SK-N-SH treated with all-trans-retinoic acid at 6 μM for 48 hours (cell line): Measurements from ENCODE around the gene IMPACT.

Experiments used
- ATAC-seq: fragments of 200-7000 bp; cut with Tn5 transposase; 3 replicates; pipeline ENCODE4 v1.9.1; 2020; ENCODE audit warnings: mild to moderate bottlenecking, moderate library complexity
- ARNTL ChIP-seq: fragments of 450-650 bp; formaldehyde crosslinking; IDR thresholded peaks from 2 replicates; pipeline ENCODE4 v1.5.0; 2020; ENCODE audit warnings: low read depth, mild to moderate bottlenecking, moderate library complexity, borderline replicate concordance
- BACH2 ChIP-seq: fragments of 250-450 bp; sonication (Bioruptor Pico); IDR thresholded peaks from 2 replicates; pipeline ENCODE4 v1.9.0; 2021; ENCODE audit warnings: mild to moderate bottlenecking, borderline replicate concordance
- CREB5 ChIP-seq: fragments of 250-450 bp; sonication (Bioruptor Pico); IDR thresholded peaks from 2 replicates; pipeline ENCODE4 v1.5.1; 2020; ENCODE audit warnings: low read depth, mild to moderate bottlenecking, moderate library complexity
- CSDC2 ChIP-seq: fragments of 250-450 bp; sonication (Bioruptor Pico); IDR thresholded peaks from 2 replicates; pipeline ENCODE4 v1.5.0; 2020; ENCODE audit warnings: mild to moderate bottlenecking, moderate library complexity
- ESRRG ChIP-seq: fragments of 250-450 bp; sonication (Bioruptor Pico); IDR thresholded peaks from 2 replicates; pipeline ENCODE4 v1.6.1; 2021; ENCODE audit warnings: mild to moderate bottlenecking
- GLIS3 ChIP-seq: fragments of 250-450 bp; sonication (Bioruptor Pico); IDR thresholded peaks from 2 replicates; pipeline ENCODE4 v1.5.0; 2020; ENCODE audit warnings: mild to moderate bottlenecking, moderate library complexity
- ISL1 ChIP-seq: fragments of 250-450 bp; sonication (Bioruptor Pico); IDR thresholded peaks from 2 replicates; pipeline ENCODE4 v2.1.2; 2022; ENCODE audit warnings: mild to moderate bottlenecking, moderate library complexity
- OSR1 ChIP-seq: fragments of 250-450 bp; sonication (Bioruptor Pico); IDR thresholded peaks from 2 replicates; pipeline ENCODE4 v1.8.0; 2022; ENCODE audit warnings: moderate library complexity, mild to moderate bottlenecking, inconsistent platforms
- PATZ1 ChIP-seq: fragments of 250-450 bp; sonication (Bioruptor Pico); IDR thresholded peaks from 2 replicates; pipeline ENCODE4 v1.8.0; 2020; ENCODE audit warnings: mild to moderate bottlenecking, moderate library complexity, borderline replicate concordance
- PPARA ChIP-seq: fragments of 250-450 bp; sonication (Bioruptor Pico); IDR thresholded peaks from 2 replicates; pipeline ENCODE4 v1.5.0; 2020; ENCODE audit warnings: mild to moderate bottlenecking, borderline replicate concordance
- RARB ChIP-seq: fragments of 250-450 bp; sonication (Bioruptor Pico); IDR thresholded peaks from 2 replicates; pipeline ENCODE4 v1.8.0; 2021; ENCODE audit warnings: mild to moderate bottlenecking, moderate library complexity
- SNAI2 ChIP-seq: fragments of 250-450 bp; sonication (Bioruptor Pico); IDR thresholded peaks from 2 replicates; pipeline ENCODE4 v1.5.0; 2020; ENCODE audit warnings: mild to moderate bottlenecking, moderate library complexity
- TCF4 ChIP-seq: fragments of 250-450 bp; sonication (Bioruptor Pico); IDR thresholded peaks from 2 replicates; pipeline ENCODE4 v1.8.0; 2021; ENCODE audit warnings: mild to moderate bottlenecking, moderate library complexity, borderline replicate concordance
- TOX ChIP-seq: fragments of 250-450 bp; sonication (Bioruptor Pico); IDR thresholded peaks from 2 replicates; pipeline ENCODE4 v1.8.0; 2021; ENCODE audit warnings: mild to moderate bottlenecking, moderate library complexity, borderline replicate concordance
- ZC3H10 ChIP-seq: fragments of 250-450 bp; sonication (Bioruptor Pico); IDR thresholded peaks from 2 replicates; pipeline ENCODE4 v1.5.1; 2021; ENCODE audit warnings: mild to moderate bottlenecking, moderate library complexity
- ZFP3 ChIP-seq: fragments of 250-450 bp; sonication (Bioruptor Pico); IDR thresholded peaks from 2 replicates; pipeline ENCODE4 v1.5.0; 2020; ENCODE audit warnings: mild to moderate bottlenecking, moderate library complexity
- ZFP30 ChIP-seq: fragments of 450-650 bp; formaldehyde crosslinking; IDR thresholded peaks from 2 replicates; pipeline ENCODE4 v1.5.0; 2022; ENCODE audit warnings: mild to moderate bottlenecking, moderate library complexity
- ZNF565 ChIP-seq: fragments of 450-650 bp; formaldehyde crosslinking; conservative IDR thresholded peaks from 2 replicates; pipeline ENCODE4 v1.5.0; 2020; ENCODE audit warnings: low read depth, mild to moderate bottlenecking, moderate library complexity
- ZNF70 ChIP-seq: fragments of 450-650 bp; formaldehyde crosslinking; IDR thresholded peaks from 2 replicates; pipeline ENCODE4 v1.5.0; 2020; ENCODE audit warnings: mild to moderate bottlenecking, moderate library complexity
- ZNF8 ChIP-seq: fragments of 450-650 bp; formaldehyde crosslinking; IDR thresholded peaks from 2 replicates; pipeline ENCODE4 v1.5.0; 2020; ENCODE audit warnings: mild to moderate bottlenecking, moderate library complexity
- TF ChIP-seq, protein P1 (sequence below): fragments of 250-450 bp; sonication (Bioruptor Pico); IDR thresholded peaks from 2 replicates; pipeline ENCODE4 v1.5.0; 2020; ENCODE audit warnings: mild to moderate bottlenecking, moderate library complexity
- TF ChIP-seq, protein P2 (sequence below): fragments of 250-450 bp; sonication (Bioruptor Pico); IDR thresholded peaks from 2 replicates; pipeline ENCODE4 v1.8.0; 2021; ENCODE audit warnings: low read depth, mild to moderate bottlenecking, moderate library complexity, borderline replicate concordance
- TF ChIP-seq, protein P3 (sequence below): fragments of 250-450 bp; sonication (Bioruptor Pico); IDR thresholded peaks from 2 replicates; pipeline ENCODE4 v1.5.1; 2021; ENCODE audit warnings: mild to moderate bottlenecking, moderate library complexity

IMPACT gene

DNA sequence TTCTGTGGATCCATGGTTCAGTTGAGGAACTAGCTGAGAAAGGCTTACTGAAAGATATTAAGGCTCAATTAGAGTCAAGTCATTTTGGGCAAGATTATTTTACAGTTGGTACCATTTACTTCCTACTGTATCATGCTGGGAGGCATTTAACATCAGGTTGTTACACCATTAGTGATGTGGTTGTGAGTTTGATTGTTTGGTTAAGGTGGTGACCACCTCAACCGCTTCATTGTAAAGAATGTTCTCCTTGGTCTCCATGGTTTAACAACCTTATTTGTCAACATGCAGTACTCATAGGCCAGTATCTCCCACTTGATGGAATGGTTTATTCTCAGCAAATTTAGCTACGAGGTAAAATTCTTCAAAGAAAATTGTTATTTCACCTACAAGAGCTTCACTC is 68.1 kb downstream of the IMPACT start:
- TF ChIP-seq CREB5 (no peak), BACH2 (CRISPR knock-in tag) (no peak), ZNF8 (no peak), TOX (CRISPR knock-in tag) (no peak), ISL1 (no peak), TCF4 (CRISPR knock-in tag) (no peak), ESRRG (CRISPR knock-in tag) (no peak), OSR1 (CRISPR knock-in tag) (no peak), ZNF565 (CRISPR knock-in tag) (no peak), CSDC2 (CRISPR knock-in tag) (no peak), ZC3H10 (no peak)

DNA sequence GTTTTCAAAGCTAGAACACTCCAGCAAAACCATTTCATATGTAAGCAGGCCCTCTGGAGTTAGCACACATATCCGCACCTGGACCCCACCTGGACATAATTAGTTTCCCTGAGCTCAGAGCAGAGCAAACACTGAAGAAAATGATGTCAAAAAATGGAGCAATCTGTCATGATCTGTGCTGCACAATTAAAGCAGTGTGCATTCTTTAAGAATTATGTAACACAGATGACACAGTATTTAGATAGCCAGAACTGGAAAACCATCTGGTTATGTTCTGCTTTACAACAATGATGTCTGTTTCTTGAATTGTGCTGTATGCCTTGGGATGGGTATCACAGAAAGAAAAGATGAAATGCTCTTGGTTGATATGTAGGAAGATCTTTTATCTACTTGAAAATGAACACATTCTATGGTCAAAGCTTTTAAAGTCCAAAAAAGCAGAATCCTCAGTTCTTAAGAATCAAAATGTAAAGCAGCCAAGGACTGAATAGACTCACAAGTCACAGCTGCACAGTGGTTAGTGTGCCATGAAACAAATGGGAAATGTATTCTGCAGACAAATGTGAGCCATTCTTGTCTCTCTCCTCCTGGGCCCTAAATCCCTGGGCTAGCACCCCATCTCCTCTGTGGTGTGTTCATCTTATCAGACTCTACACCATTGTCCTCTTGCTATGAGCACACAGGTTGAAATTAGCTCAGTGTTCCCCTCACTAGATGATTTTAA is 70.7 kb downstream of the IMPACT start:
- TF ChIP-seq ZFP30 (no peak), PATZ1 (no peak), ZNF70 (CRISPR knock-in tag) (no peak), ZNF565 (CRISPR knock-in tag) (no peak), GLIS3 (CRISPR knock-in tag) (no peak), ARNTL (CRISPR knock-in tag) (no peak), SNAI2 (CRISPR knock-in tag) (0 out of 2 replicates have a peak, but pooled peaks have one; percentile 71), ZC3H10 (no peak), CSDC2 (CRISPR knock-in tag) (no peak), RARB (CRISPR knock-in tag) (no peak), CREB5 (peak; percentile 88), BACH2 (CRISPR knock-in tag) (no peak), TOX (CRISPR knock-in tag) (no peak), ESRRG (CRISPR knock-in tag) (no peak), ZNF8 (no peak), ZFP3 (no peak), PPARA (no peak), OSR1 (CRISPR knock-in tag) (no peak), ISL1 (peak; percentile 62), TCF4 (CRISPR knock-in tag) (peak; percentile 61)
- TF ChIP-seq, protein P1, sequence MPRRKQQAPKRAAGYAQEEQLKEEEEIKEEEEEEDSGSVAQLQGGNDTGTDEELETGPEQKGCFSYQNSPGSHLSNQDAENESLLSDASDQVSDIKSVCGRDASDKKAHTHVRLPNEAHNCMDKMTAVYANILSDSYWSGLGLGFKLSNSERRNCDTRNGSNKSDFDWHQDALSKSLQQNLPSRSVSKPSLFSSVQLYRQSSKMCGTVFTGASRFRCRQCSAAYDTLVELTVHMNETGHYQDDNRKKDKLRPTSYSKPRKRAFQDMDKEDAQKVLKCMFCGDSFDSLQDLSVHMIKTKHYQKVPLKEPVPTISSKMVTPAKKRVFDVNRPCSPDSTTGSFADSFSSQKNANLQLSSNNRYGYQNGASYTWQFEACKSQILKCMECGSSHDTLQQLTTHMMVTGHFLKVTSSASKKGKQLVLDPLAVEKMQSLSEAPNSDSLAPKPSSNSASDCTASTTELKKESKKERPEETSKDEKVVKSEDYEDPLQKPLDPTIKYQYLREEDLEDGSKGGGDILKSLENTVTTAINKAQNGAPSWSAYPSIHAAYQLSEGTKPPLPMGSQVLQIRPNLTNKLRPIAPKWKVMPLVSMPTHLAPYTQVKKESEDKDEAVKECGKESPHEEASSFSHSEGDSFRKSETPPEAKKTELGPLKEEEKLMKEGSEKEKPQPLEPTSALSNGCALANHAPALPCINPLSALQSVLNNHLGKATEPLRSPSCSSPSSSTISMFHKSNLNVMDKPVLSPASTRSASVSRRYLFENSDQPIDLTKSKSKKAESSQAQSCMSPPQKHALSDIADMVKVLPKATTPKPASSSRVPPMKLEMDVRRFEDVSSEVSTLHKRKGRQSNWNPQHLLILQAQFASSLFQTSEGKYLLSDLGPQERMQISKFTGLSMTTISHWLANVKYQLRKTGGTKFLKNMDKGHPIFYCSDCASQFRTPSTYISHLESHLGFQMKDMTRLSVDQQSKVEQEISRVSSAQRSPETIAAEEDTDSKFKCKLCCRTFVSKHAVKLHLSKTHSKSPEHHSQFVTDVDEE (CRISPR knock-in tag), result peak; percentile 61; the same call in 1 of the 2 replicates
- TF ChIP-seq, protein P2, sequence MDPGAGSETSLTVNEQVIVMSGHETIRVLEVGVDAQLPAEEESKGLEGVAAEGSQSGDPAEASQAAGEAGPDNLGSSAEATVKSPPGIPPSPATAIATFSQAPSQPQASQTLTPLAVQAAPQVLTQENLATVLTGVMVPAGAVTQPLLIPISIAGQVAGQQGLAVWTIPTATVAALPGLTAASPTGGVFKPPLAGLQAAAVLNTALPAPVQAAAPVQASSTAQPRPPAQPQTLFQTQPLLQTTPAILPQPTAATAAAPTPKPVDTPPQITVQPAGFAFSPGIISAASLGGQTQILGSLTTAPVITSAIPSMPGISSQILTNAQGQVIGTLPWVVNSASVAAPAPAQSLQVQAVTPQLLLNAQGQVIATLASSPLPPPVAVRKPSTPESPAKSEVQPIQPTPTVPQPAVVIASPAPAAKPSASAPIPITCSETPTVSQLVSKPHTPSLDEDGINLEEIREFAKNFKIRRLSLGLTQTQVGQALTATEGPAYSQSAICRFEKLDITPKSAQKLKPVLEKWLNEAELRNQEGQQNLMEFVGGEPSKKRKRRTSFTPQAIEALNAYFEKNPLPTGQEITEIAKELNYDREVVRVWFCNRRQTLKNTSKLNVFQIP, result no peak
- TF ChIP-seq, protein P3, sequence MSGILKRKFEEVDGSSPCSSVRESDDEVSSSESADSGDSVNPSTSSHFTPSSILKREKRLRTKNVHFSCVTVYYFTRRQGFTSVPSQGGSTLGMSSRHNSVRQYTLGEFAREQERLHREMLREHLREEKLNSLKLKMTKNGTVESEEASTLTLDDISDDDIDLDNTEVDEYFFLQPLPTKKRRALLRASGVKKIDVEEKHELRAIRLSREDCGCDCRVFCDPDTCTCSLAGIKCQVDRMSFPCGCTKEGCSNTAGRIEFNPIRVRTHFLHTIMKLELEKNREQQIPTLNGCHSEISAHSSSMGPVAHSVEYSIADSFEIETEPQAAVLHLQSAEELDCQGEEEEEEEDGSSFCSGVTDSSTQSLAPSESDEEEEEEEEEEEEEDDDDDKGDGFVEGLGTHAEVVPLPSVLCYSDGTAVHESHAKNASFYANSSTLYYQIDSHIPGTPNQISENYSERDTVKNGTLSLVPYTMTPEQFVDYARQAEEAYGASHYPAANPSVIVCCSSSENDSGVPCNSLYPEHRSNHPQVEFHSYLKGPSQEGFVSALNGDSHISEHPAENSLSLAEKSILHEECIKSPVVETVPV (CRISPR knock-in tag), result no peak
- ATAC-seq, result peak; percentile 94

More for the DNA sequence above, 68.1 kb downstream of the IMPACT start:
- no peak for ATAC-seq
